ENCODE data around the gene LDAH. TPM values are rescaled to one million over a fixed set of nuclear protein-coding genes. Genes with fewer than 3 reads are reported as not detected.

LDAH gene
- total and polyA plus RNA-seq, 2 donors (not counting 3 experiments of a cell fraction or from before 2014, with no cell fraction given): 12.3 to 24.0 TPM

GRCh38 chr2:20662308-20662937, 160.5 kb downstream of the LDAH start:
- H3K27me3 ChIP-seq (ENCODE audit: control insufficient read depth in 2 of 2, insufficient read depth in 2 of 2, low read length in 2 of 2): peaks cover 50 to 67% of the 10 kb centered on the region in 2 experiments
- POLR2A ChIA-PET: interaction anchor here (1.2 kb wide), 1 partner anchor 301 kb away, joined by 6 read pairs; no protein-coding TSS in a partner anchor
- no peak for FAIRE-seq

More at GRCh38 chr2:20662308-20662937, 160.5 kb downstream of the LDAH start:
- Histone ChIP-seq H3K36me3 (ENCODE audit: control insufficient read depth in 2 of 2, extremely low read depth in 1 of 2, insufficient read depth in 2 of 2, low read length in 2 of 2) (no peaks in the 10 kb centered on the region), H3K4me2 (ENCODE audit: insufficient read depth, low read length) (no peak overlapping the region), H4K20me1 (replicated peaks; ENCODE audit: control insufficient read depth, extremely low read depth, insufficient read depth, low read length) (no peaks in the 10 kb centered on the region), H3K9me3 (replicated peaks; ENCODE audit: control insufficient read depth, insufficient read depth, low read length) (no peaks in the 10 kb centered on the region), H3K4me1 (ENCODE audit: control insufficient read depth, extremely low read depth, insufficient read depth, low read length) (peaks cover 14% of the 10 kb centered on the region), H3K79me2 (ENCODE audit: control insufficient read depth, insufficient read depth, low read length) (no peaks in the 10 kb centered on the region), H3K4me3 (replicated peaks in 1 of 3; ENCODE audit: insufficient read depth in 1 of 3, low read depth in 1 of 3, low read length in 3 of 3) (no peak overlapping the region), H3K9ac (replicated peaks; ENCODE audit: extremely low read depth, insufficient read depth, low read length) (no peak overlapping the region), H2AFZ (ENCODE audit: low read depth, low read length) (no peak overlapping the region), H3K9me1 (replicated peaks; ENCODE audit: control insufficient read depth, extremely low read depth, insufficient read depth, low read length) (no peaks in the 10 kb centered on the region), H3K27ac (ENCODE audit: insufficient read depth, low read depth, low read length) (no peak overlapping the region)
- DNase-seq (ENCODE audit: low read depth, low spot score): no peak
- CTCF ChIA-PET: interaction anchor here (0.7 to 6.0 kb wide), 30 partner anchors 11 to 456 kb away, joined by 3 to 531 read pairs (median 8); partner anchors contain the start of genes HS1BP3 and LDAH
- BruUV-seq (replicated peaks): no TSS peak
- no peak for TF ChIP-seq MYC (IDR thresholded peaks at IDR 0.05; ENCODE audit: low read depth, low read length)
- TF ChIP-seq, protein P1, sequence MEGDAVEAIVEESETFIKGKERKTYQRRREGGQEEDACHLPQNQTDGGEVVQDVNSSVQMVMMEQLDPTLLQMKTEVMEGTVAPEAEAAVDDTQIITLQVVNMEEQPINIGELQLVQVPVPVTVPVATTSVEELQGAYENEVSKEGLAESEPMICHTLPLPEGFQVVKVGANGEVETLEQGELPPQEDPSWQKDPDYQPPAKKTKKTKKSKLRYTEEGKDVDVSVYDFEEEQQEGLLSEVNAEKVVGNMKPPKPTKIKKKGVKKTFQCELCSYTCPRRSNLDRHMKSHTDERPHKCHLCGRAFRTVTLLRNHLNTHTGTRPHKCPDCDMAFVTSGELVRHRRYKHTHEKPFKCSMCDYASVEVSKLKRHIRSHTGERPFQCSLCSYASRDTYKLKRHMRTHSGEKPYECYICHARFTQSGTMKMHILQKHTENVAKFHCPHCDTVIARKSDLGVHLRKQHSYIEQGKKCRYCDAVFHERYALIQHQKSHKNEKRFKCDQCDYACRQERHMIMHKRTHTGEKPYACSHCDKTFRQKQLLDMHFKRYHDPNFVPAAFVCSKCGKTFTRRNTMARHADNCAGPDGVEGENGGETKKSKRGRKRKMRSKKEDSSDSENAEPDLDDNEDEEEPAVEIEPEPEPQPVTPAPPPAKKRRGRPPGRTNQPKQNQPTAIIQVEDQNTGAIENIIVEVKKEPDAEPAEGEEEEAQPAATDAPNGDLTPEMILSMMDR (IDR thresholded peaks at IDR 0.05; ENCODE audit: extremely low read depth in 1 of 2, insufficient read depth in 1 of 2, low read depth in 1 of 2, low read length in 2 of 2): no peak
- no peak for TF ChIP-seq POLR2AphosphoS5 (IDR thresholded peaks at IDR 0.05; ENCODE audit: insufficient read depth, low read depth, low read length)
- no peak for TF ChIP-seq GATA2 (IDR thresholded peaks at IDR 0.05; ENCODE audit: insufficient read depth, insufficient read length, low read depth, low read length)
- TF ChIP-seq EZH2 (IDR thresholded peaks at IDR 0.05; ENCODE audit: borderline replicate concordance, low read depth, low read length, severe bottlenecking): no peak
- TF ChIP-seq POLR2A (IDR thresholded peaks at IDR 0.05; ENCODE audit: low read depth, low read length): no peak
- no peak for TF ChIP-seq JUN (IDR thresholded peaks at IDR 0.05; ENCODE audit: borderline replicate concordance, insufficient read depth, insufficient read length, low read depth)
- TF ChIP-seq FOS (IDR thresholded peaks at IDR 0.05; ENCODE audit: borderline replicate concordance, insufficient read depth, low read length): no peak
- TF ChIP-seq MAX (IDR thresholded peaks at IDR 0.05; ENCODE audit: insufficient read depth, insufficient read length): no peak
- dilution Hi-C loops (cut with MboI; ENCODE audit: extremely low pct_ligation_motif_present, low sequenced_read_pairs) (no loop called here), intact Hi-C loops (cut with micrococcal nuclease) (no loop called here)

Measured in endothelial cell of umbilical vein (primary cell).